ENCODE measurements around the gene MND1. TPM values are rescaled to one million over a fixed set of nuclear protein-coding genes. Genes with fewer than 3 reads are reported as not detected.

The MND1 gene
- total RNA-seq, 2 experiments from 2014 or later = 59.4 to 101 TPM

GRCh38 chr4:153402366-153402765, 57.9 kb downstream of the MND1 start:
- no TSS peak for BruUV-seq (replicated peaks)

DNA sequence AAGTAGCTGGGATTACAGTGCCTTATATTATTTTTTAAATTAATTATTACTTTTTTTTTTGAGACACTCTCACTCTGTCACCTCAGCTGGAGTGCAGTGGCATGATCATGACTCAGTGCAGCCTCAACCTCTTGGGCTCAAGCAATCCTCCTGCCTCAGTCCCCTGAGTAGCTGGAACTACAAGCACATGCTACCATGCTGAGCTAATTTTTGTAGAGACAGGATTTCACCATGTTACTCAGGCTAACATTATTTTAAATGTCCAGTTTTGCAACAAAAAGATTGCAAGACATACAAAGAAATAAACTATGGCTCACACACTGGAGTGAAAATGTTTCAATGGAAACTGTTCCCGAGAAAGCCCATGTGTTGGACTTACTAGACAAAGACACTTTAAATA, 59.2 kb downstream of the MND1 start:
- H3K4me2 ChIP-seq (ENCODE audit: low read length) = no peak overlapping the region
- no peaks in the 10 kb centered on the region for H3K4me1 ChIP-seq (ENCODE audit: insufficient read depth, low read length, poor library complexity, severe bottlenecking)
- no peak overlapping the region for H3K27ac ChIP-seq (ENCODE audit: low read depth, low read length, poor library complexity, severe bottlenecking)
- TF ChIP-seq EZH2phosphoT487 (IDR thresholded peaks at IDR 0.05; ENCODE audit: borderline replicate concordance, low read depth, low read length) = no peak
- TF ChIP-seq CTCF (conservative IDR thresholded peaks at IDR 0.05; ENCODE audit: low read length) = no peak
- H3K9me2 ChIP-seq (ENCODE audit: insufficient read depth, low read length) = no peaks in the 10 kb centered on the region
- intact Hi-C loops (cut with micrococcal nuclease; ENCODE audit: unreplicated experiment) = no loop called here
- ChIA-PET CTCF (ENCODE audit: unreplicated experiment) (interaction anchor here (0.6 kb wide), 1 partner anchor 119 kb away, joined by 3 read pairs; no protein-coding TSS in a partner anchor), POLR2A (interaction anchor here (0.6 to 2.4 kb wide), 7 partner anchors 10 to 942 kb away, joined by 3 to 9 read pairs (median 5); no protein-coding TSS in a partner anchor)
- H3K9me3 ChIP-seq (ENCODE audit: low read length) = no peaks in the 10 kb centered on the region
- BruUV-seq (replicated peaks) = no TSS peak
- H4K20me1 ChIP-seq (ENCODE audit: insufficient read depth, low read length) = no peaks in the 10 kb centered on the region
- H2AFZ ChIP-seq (ENCODE audit: low read length) = no peak overlapping the region
- H3K79me2 ChIP-seq (ENCODE audit: insufficient read depth, low read depth, low read length) = no peaks in the 10 kb centered on the region
- H3K4me3 ChIP-seq (ENCODE audit: low read depth, low read length, poor library complexity, severe bottlenecking) = no peak overlapping the region
- DNase-seq (ENCODE audit: low spot score) = no peak
- peaks cover 94% of the 10 kb centered on the region for H3K36me3 ChIP-seq (ENCODE audit: insufficient read depth, low read length)

More at GRCh38 chr4:153402366-153402765, 57.9 kb downstream of the MND1 start:
- Histone ChIP-seq H3K4me1 (ENCODE audit: insufficient read depth, low read length, poor library complexity, severe bottlenecking) (no peaks in the 10 kb centered on the region), H3K36me3 (ENCODE audit: insufficient read depth, low read length) (peaks cover 96% of the 10 kb centered on the region), H3K9me3 (ENCODE audit: low read length) (no peaks in the 10 kb centered on the region), H2AFZ (ENCODE audit: low read length) (no peak overlapping the region), H3K9me2 (ENCODE audit: insufficient read depth, low read length) (no peaks in the 10 kb centered on the region), H4K20me1 (ENCODE audit: insufficient read depth, low read length) (no peaks in the 10 kb centered on the region), H3K4me3 (ENCODE audit: low read depth, low read length, poor library complexity, severe bottlenecking) (no peak overlapping the region), H3K27ac (ENCODE audit: low read depth, low read length, poor library complexity, severe bottlenecking) (no peak overlapping the region), H3K4me2 (ENCODE audit: low read length) (no peak overlapping the region), H3K79me2 (ENCODE audit: insufficient read depth, low read depth, low read length) (no peaks in the 10 kb centered on the region)
- TF ChIP-seq CTCF (conservative IDR thresholded peaks at IDR 0.05; ENCODE audit: low read length) (no peak), EZH2phosphoT487 (IDR thresholded peaks at IDR 0.05; ENCODE audit: borderline replicate concordance, low read depth, low read length) (no peak)
- no peak for DNase-seq (ENCODE audit: low spot score)
- intact Hi-C loops (cut with micrococcal nuclease; ENCODE audit: unreplicated experiment) = no loop called here
- ChIA-PET POLR2A (interaction anchor here (1.1 to 2.4 kb wide), 5 partner anchors 12 to 56 kb away, joined by 4 to 6 read pairs (median 5); no protein-coding TSS in a partner anchor), CTCF (ENCODE audit: unreplicated experiment) (no interaction called here)

GRCh38 chr4:153407906-153408305, 63.4 kb downstream of the MND1 start:
- intact Hi-C loops (cut with micrococcal nuclease; ENCODE audit: unreplicated experiment) = no loop called here
- Histone ChIP-seq H3K79me2 (ENCODE audit: insufficient read depth, low read depth, low read length) (no peaks in the 10 kb centered on the region), H2AFZ (ENCODE audit: low read length) (no peak overlapping the region), H3K9me3 (ENCODE audit: low read length) (no peaks in the 10 kb centered on the region), H3K27ac (ENCODE audit: low read depth, low read length, poor library complexity, severe bottlenecking) (no peak overlapping the region), H3K4me1 (ENCODE audit: insufficient read depth, low read length, poor library complexity, severe bottlenecking) (peaks cover 9% of the 10 kb centered on the region), H3K4me2 (ENCODE audit: low read length) (no peak overlapping the region), H3K4me3 (ENCODE audit: low read depth, low read length, poor library complexity, severe bottlenecking) (no peak overlapping the region), H4K20me1 (ENCODE audit: insufficient read depth, low read length) (no peaks in the 10 kb centered on the region), H3K36me3 (ENCODE audit: insufficient read depth, low read length) (peaks cover 91% of the 10 kb centered on the region), H3K9me2 (ENCODE audit: insufficient read depth, low read length) (no peaks in the 10 kb centered on the region)
- TF ChIP-seq EZH2phosphoT487 (IDR thresholded peaks at IDR 0.05; ENCODE audit: borderline replicate concordance, low read depth, low read length) = no peak
- TF ChIP-seq CTCF (conservative IDR thresholded peaks at IDR 0.05; ENCODE audit: low read length) = no peak
- BruUV-seq (replicated peaks) = no TSS peak
- POLR2A ChIA-PET = interaction anchor here (0.6 to 1.2 kb wide), 3 partner anchors 29 to 50 kb away, joined by 3 read pairs; no protein-coding TSS in a partner anchor
- DNase-seq (ENCODE audit: low spot score) = no peak
- CTCF ChIA-PET (ENCODE audit: unreplicated experiment) = no interaction called here

All from OCI-LY7 (cell line).